Suprapubic skin (tissue), 4 donors: ENCODE results near the gene DNAH9.

Experiments
- POLR2A ChIP-seq, 2 donors: fragments of 450-650 bp; IDR thresholded peaks; one replicate each; pipeline ENCODE4 v1.6.1; 2017; ENCODE audit warnings: antibody characterized with exemption in 2 of 2, mild to moderate bottlenecking in 2 of 2, moderate library complexity in 2 of 2
- POLR2AphosphoS5 ChIP-seq, 3 donors: sonication (generic); formaldehyde crosslinking; IDR thresholded peaks; one replicate each; pipeline ENCODE4 v1.6.1; 2017; ENCODE audit warnings: antibody characterized with exemption in 3 of 3
- TF ChIP-seq, protein P1 (sequence below), 2 donors: fragments of 200-600 bp in 1 of 2; fragments of 450-650 bp in 1 of 2; sonication (generic) in 1 of 2; IDR thresholded peaks; one replicate each; pipeline ENCODE4 v1.5.1; 2016 to 2019; ENCODE audit warnings: antibody characterized with exemption in 2 of 2, mild to moderate bottlenecking in 1 of 2, moderate library complexity in 1 of 2

DNA sequence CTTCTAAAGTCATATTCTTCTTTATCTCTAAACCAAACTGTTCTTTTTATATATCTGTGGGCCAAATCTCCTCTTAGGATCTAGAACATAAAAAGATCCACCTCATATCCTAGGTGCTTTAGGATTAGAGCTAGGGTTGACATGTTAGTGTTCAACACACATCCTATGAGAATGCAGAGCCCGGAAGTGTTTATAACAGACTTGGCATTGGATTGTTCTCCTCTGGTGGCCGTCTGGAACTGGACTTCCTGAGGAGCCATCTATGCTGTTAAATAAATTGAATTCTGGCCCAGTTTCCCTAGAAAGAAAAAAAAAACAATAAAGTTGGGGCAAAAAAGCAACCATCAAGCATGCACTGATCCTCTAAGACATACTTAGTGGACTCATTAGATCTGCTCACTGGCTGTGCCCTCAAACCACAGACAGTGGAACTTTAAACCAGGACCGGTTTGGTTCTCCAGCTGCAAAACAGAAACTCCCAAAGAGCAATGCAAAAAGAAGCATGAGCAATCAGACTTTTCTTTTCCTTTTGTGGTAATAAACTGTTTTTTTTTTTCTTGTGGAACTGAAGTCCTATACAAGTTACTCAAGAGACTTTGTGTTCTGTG lies 216.5 kb downstream of the DNAH9 start:
- TF ChIP-seq POLR2A (IDR thresholded peaks at IDR 0.05) (no peak), POLR2AphosphoS5 (IDR thresholded peaks at IDR 0.05) (no peak)
- TF ChIP-seq, protein P1, sequence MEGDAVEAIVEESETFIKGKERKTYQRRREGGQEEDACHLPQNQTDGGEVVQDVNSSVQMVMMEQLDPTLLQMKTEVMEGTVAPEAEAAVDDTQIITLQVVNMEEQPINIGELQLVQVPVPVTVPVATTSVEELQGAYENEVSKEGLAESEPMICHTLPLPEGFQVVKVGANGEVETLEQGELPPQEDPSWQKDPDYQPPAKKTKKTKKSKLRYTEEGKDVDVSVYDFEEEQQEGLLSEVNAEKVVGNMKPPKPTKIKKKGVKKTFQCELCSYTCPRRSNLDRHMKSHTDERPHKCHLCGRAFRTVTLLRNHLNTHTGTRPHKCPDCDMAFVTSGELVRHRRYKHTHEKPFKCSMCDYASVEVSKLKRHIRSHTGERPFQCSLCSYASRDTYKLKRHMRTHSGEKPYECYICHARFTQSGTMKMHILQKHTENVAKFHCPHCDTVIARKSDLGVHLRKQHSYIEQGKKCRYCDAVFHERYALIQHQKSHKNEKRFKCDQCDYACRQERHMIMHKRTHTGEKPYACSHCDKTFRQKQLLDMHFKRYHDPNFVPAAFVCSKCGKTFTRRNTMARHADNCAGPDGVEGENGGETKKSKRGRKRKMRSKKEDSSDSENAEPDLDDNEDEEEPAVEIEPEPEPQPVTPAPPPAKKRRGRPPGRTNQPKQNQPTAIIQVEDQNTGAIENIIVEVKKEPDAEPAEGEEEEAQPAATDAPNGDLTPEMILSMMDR (IDR thresholded peaks at IDR 0.05): no peak
